NCI-H2107 (cell line): Measurements from ENCODE around the gene UBXN4.
"Not testable (repeated sequence)": the region's sequence is repeated elsewhere in the genome, so short reads cannot be mapped to it uniquely, and the experiment has no call there.

Experiments
- DNase-seq: peaks from one replicate; lab custom pipeline; 2025; lab: John Stamatoyannopoulos, UW

The UBXN4 gene

GRCh38 chr2:135807874-135808273 is 66.2 kb downstream of the UBXN4 start:
- not testable (repeated sequence) for DNase-seq

DNA sequence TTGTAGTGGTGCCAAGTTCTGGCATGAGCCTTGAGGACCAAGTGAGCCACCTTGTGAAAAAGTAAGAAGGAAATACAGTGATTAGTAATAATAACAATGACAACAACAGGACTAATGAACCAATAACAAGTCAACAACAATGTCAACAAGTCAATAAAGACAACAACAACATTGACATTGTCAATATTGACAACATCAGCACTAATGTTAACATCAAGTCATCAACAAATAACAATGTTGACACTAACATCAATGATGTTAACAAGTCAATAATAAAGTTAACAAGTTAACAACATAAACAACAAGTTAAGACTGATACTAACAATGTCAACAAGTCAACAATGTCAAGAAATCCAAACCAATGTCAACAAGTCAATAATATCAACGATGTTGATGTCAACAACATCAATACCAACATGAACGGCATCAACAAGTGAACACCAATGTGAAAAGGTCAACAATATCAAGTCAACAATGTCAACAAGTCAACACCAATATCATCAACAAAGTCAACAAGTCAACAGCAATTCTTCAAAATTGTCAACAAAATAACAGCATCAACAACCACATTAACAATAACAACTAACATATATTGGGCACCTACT is 71.4 kb downstream of the UBXN4 start:
- DNase-seq = no peak

- no peak for DNase-seq
Observed at GRCh38 chr2:135815269-135815668, 73.6 kb downstream of the UBXN4 start.

DNA sequence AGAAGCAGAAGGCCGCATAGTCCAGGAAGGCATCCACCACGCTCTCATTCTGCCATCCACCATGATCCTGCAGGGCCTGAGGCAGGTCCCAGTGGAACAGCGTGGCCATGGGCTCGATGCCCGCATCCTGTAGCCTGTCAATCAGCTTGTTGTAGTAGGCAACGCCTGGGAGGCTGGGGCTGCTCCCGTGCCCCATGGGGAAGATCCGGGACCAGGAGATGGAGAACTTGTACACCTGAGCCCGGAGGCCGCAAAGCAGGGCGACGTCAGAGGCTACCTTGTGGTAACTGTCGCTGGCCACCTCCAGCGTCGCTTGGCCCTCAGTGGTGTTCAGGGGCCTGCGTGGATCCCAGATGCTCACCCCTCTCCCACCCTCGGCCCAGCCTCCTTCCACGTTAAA is 75.8 kb downstream of the UBXN4 start:
- DNase-seq = no peak

DNA sequence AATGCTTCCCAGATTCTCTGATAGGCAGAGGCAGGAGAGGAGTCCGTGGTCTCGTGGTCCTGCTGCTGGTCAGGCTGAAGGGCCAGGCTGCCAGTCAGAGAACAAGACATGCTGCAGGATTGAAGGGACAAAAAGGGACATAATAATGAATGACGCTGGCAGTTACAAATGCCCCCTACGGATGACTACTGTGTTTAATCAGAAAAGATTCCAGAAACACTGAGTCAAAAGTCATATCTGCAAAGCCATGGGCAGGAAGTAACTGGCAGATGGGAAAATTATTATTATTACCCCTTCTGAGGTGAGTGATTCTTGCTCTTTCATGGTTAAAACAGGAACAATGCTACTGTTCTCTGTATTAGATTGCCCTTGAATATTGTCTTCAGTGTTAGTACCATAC is 76.3 kb downstream of the UBXN4 start:
- DNase-seq = no peak

GRCh38 chr2:135818937-135819610 is 77.4 kb downstream of the UBXN4 start:
- DNase-seq = no peak

GRCh38 chr2:135820003-135820618 is 78.5 kb downstream of the UBXN4 start:
- DNase-seq = no peak

DNA sequence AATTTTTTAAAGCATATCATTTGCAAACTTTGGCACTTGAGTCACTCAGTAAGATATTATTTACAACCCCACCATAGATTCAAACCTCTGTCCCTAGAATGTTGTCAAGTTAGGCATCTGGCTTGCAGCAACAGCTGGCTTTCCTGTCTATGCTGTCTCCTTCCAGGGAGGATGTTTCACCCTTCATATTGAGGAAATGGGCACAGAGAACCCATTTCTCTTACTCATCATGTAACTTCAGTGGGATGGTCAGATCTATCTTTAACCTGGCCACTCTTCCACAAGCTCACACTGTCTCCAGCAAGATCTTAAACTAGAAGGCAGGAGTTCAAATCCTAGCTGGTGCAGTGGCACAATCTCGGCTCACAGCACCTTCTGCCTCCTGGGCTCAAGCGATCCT is 79.5 kb downstream of the UBXN4 start:
- DNase-seq = no peak

GRCh38 chr2:135822855-135823254 is 81.2 kb downstream of the UBXN4 start:
- DNase-seq = no peak

DNA sequence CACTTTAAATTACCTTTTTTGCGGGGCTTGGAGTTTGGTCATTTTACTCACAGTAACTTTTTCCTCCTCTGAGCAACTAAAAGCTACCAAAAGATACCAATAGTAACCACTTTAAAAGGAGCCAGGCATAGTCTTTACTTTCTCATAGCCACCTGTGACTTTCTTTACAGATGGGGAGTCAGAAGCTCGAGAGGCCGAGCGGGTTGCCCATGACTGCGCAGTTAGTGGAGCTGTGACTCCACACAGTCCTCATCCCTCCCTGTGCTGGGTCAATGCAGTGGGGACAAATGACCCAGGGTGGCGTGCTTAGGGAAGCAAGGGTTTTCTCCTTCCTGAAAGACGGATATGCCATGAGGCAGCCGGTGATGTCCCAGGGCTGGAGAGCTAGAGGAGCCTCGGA is 83.5 kb downstream of the UBXN4 start:
- DNase-seq = no peak

DNA sequence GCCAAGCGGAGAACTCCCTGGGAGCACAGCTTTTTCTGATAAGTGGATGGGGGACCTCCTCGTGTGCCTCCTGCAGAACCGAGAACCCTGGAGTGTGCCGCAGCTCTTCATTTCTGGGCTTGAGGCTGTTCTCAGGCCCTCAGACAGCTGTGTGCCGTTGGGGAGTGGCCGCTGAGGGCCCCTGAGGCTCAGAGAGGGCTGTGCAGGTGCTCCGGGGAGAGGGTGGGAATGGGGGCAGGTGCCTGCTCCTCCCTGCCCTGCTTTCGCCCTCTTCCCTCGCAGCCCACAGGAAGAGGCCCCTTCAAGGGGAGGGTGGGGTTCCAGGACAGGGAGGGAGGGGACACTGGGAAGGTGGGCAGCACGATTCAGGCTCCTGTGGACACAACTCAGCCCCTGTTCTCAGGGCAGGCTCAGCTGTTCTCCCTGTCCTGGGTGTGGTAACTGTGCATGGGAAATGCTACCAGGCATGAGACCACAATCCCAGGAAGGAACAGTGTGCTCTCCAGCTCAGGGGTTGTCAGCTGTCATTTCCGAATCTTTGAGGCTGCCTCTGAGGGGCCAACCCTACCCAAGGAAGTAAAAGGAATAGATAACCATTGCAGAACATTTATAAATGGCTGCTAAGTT is 84.0 kb downstream of the UBXN4 start:
- DNase-seq = peak; percentile 48

GRCh38 chr2:135826544-135826943 is 84.9 kb downstream of the UBXN4 start:
- no peak for DNase-seq

DNA sequence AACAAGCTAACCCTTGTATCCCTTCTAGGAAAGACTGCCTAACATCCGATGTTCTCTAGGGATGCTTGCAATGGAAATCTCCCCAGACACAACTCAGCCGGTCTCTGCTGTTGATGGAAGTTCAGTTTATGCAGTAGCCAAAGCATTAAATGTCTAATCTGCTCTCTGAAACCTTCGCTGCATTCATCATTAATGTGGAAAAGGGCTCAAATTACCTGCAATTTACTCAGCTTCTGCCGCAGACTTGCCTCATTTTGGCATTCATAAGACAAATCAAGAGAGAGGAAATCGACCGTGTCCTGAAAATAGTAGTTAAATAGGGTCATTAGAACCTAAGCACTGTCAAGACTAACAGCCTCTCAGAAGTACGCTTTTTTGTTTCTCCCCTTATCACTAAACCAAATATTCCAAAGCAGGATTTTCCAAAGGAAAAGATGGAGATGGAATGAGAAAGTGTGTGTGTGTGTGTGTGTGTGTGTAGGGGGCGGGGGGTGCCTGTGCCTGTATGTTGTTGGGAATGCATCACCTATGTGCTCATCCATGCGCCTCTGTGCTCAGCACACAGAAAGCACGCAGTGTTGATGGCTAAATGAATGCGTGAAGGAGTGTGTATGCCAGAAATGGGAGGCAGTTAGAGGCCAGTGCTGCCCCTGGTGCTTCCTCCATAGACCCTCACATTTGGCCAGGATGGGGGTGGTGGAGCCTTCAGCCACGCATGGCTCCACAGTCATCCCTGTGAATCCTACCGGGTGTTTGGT is 87.9 kb downstream of the UBXN4 start:
- DNase-seq = peak; percentile 20

DNA sequence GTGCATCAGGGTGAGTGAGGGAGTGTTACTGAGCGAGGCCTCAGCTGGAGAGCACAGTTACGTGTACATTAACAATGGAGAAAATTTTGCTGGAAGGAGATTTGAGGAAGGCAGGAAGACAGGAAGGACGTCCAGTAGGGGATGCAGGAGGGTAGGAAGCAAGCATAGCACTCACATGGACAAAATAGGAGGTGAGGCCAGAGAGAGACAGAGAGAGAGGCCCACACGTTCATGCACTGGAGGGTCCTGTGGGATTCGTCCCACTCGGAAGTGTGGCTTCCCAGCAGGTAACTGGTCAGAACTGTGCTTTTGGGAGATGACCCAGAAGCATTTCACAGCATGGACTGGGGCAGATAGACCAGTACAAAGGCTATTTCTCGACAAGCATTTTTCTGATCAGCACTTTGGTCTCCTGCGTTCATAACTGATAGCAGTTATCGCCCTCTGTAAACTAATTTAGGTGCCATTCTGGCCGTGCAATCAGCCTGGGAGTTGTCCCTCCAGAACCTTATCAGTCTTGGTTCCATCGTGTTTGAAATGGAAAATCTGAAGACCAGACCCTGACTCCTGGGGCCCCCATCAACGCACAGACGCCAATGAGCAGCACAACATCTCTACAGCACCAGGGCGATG is 89.6 kb downstream of the UBXN4 start:
- DNase-seq = no peak

GRCh38 chr2:135832891-135833290 is 91.2 kb downstream of the UBXN4 start:
- no peak for DNase-seq
